ENCODE results near the gene SYT7. TPM values are rescaled to one million over a fixed set of nuclear protein-coding genes. Genes with fewer than 3 reads are reported as not detected.

SYT7 gene
- total and polyA plus RNA-seq, 10 of the 15 experiments (the other 5 are each of a cell fraction or from before 2014, with no cell fraction given) = not detected

GRCh38 chr11:61539006-61539405 lies 41.9 kb downstream of the SYT7 start:
- Histone ChIP-seq H3K79me2 (ENCODE audit: control insufficient read depth, insufficient read depth, low read length) (no peaks in the 10 kb centered on the region), H3K4me2 (ENCODE audit: control insufficient read depth, insufficient read depth) (no peak overlapping the region), H3K4me1 (ENCODE audit: control insufficient read depth, insufficient read depth, low read length) (no peaks in the 10 kb centered on the region), H3K4me3 (no peak overlapping the region), H3K9ac (ENCODE audit: control insufficient read depth, insufficient read depth, low read length) (no peak overlapping the region), H2AFZ (ENCODE audit: control insufficient read depth, low read depth, low read length) (no peak overlapping the region), H3K27me3 (replicated peaks in 1 of 2; ENCODE audit: control insufficient read depth in 2 of 2, insufficient read depth in 2 of 2, low read length in 1 of 2) (no peaks in the 10 kb centered on the region; a peak in 2 of 4 replicates), H3K9me3 (replicated peaks; ENCODE audit: control insufficient read depth, insufficient read depth, low read length) (no peaks in the 10 kb centered on the region), H3K27ac (ENCODE audit: control insufficient read depth, insufficient read depth) (no peak overlapping the region), H3K36me3 (ENCODE audit: control insufficient read depth in 2 of 2, insufficient read depth in 2 of 2, low read length in 1 of 2) (no peaks in the 10 kb centered on the region), H4K20me1 (ENCODE audit: control insufficient read depth, insufficient read depth) (no peaks in the 10 kb centered on the region)
- in situ Hi-C loops (cut with MboI) = no loop called here
- ChIA-PET SMC1A (ENCODE audit: uncharacterized antibody, unreplicated experiment) (no interaction called here), RAD21 (ENCODE audit: unreplicated experiment) (no interaction called here), CTCF (interaction anchor here (0.9 to 1.7 kb wide), 2 partner anchors 93 to 194 kb away, joined by 3 to 5 read pairs; no protein-coding TSS in a partner anchor), POLR2A (no interaction called here)
- ATAC-seq (no peak), DNase-seq (ENCODE audit: low read depth, low spot score) (no peak), FAIRE-seq (no peak)
- intact Hi-C loops (cut with micrococcal nuclease; ENCODE audit: unreplicated experiment) = loop anchor here (10.0 kb wide), 1 partner anchor 96 kb away; no protein-coding TSS in a partner anchor
- no TSS peak for BruUV-seq (replicated peaks)
- WGBS (ENCODE audit: insufficient coverage, insufficient replicate concordance, low lambda C conversion rate, missing lambda C conversion rate) = 55% methylated on average over 11 of the region's 11 CpGs
- TF ChIP-seq POLR2AphosphoS2 (IDR thresholded peaks at IDR 0.05; ENCODE audit: low read depth, low read length) (no peak), PRDM15 (CRISPR knock-in tag; IDR thresholded peaks at IDR 0.05) (no peak), HCFC1 (IDR thresholded peaks at IDR 0.05; ENCODE audit: low read length) (no peak), MAX (IDR thresholded peaks at IDR 0.05; ENCODE audit: low read depth, low read length) (no peak), TBL1XR1 (IDR thresholded peaks at IDR 0.05; ENCODE audit: low read depth, low read length) (no peak), RELA (IDR thresholded peaks at IDR 0.05; ENCODE audit: borderline replicate concordance, partially characterized antibody) (no peak), RBBP5 (conservative IDR thresholded peaks at IDR 0.05) (no peak), ZNF687 (IDR thresholded peaks at IDR 0.05) (no peak)

Measured in GM12878 (cell line).